ENCODE data around the gene PACSIN2.
A peak's percentile ranks its signal among the peaks of the same experiment; 100 is the strongest.
"Not testable (repeated sequence)": the region's sequence is repeated elsewhere in the genome, so short reads cannot be mapped to it uniquely, and the experiment has no call there.

The PACSIN2 gene

GRCh38 chr22:42928969-42929837, 85.7 kb downstream of the PACSIN2 start:
- TF ChIP-seq, protein P1, sequence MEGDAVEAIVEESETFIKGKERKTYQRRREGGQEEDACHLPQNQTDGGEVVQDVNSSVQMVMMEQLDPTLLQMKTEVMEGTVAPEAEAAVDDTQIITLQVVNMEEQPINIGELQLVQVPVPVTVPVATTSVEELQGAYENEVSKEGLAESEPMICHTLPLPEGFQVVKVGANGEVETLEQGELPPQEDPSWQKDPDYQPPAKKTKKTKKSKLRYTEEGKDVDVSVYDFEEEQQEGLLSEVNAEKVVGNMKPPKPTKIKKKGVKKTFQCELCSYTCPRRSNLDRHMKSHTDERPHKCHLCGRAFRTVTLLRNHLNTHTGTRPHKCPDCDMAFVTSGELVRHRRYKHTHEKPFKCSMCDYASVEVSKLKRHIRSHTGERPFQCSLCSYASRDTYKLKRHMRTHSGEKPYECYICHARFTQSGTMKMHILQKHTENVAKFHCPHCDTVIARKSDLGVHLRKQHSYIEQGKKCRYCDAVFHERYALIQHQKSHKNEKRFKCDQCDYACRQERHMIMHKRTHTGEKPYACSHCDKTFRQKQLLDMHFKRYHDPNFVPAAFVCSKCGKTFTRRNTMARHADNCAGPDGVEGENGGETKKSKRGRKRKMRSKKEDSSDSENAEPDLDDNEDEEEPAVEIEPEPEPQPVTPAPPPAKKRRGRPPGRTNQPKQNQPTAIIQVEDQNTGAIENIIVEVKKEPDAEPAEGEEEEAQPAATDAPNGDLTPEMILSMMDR (IDR thresholded peaks at IDR 0.05; ENCODE audit: extremely low read depth, missing control alignments) = no peak
- peak; percentile 36 for DNase-seq (ENCODE audit: low spot score)

DNA sequence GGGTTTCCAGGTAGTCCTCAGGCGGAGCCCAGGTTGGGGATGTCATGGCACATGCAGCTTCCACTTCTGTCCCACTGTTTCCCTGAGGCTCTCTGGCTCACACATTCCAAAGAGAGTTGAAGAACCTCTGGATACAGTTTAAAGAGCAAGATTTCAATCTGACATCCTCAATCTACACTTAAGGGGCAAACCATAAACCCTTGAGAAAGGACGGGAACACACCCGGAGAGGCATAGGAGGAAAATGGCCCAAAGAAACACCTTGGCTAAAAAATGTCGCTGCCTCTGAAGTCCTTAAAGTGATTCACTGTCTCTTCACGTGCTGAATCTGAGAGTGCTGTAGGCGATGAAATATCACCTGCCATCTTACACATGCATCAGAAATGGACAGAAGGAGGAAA, 87.0 kb downstream of the PACSIN2 start:
- no peak for DNase-seq (ENCODE audit: low spot score)
- TF ChIP-seq, protein P1 (IDR thresholded peaks at IDR 0.05; ENCODE audit: extremely low read depth, missing control alignments) = no peak

DNA sequence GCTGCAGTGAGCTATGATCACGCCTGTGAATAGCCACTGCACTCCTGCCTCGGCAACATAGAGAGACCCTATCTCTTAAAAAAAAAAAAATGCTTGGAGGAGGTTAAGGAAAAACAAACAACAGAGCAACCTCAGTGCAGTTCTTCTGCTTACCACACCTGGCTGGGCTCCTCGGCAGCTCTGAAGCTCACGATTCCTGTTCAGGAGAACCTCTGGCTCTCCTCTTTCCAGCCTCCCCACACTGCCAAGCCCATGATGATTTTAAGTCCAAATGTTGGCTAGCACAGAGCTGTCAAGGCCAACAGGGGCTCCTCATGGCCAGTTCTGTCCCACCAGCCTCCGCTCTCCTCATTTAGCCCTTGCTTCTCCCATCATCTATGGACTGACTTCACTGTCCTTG, 88.2 kb downstream of the PACSIN2 start:
- TF ChIP-seq, protein P1 (IDR thresholded peaks at IDR 0.05; ENCODE audit: extremely low read depth, missing control alignments) = no peak
- no peak for DNase-seq (ENCODE audit: low spot score)

DNA sequence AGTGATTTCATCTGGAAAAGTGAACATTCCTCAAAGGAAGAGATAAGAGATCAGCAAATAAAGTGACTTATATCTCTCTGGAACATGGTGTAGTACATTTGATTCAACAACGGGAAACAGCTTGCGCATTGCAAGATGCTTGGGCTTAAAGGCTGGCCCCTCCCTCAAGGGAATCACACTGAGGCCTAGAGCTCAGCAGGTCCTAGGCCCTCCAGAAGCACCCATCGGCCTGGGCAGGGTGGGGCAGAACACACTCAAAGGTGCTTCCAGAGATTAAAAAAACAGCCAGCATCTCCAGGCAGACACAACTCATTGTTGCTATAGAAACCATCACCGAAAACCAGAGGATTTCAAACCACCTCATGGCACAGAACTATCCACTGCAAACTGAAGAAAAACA, 88.8 kb downstream of the PACSIN2 start:
- TF ChIP-seq, protein P1 (IDR thresholded peaks at IDR 0.05; ENCODE audit: extremely low read depth, missing control alignments) = no peak
- no peak for DNase-seq (ENCODE audit: low spot score)

DNA sequence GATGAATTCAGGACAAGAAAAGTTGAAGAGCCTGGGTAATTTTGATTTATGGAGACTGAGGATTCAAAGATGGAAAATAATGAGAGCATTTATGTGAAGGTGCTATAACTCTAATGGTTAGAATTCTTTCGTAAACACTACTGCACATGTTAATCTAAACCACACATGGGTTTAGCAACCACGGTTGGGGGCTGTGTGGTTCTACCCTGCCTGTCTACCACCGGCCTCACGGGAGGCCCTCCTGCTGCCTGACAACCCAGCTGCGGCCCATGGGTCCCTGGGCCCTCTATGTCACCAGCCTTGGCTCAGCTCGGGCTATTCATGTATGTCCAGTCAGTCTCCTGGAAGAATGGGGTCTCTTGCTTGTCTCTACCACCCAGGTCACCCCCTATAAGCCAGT, 89.4 kb downstream of the PACSIN2 start:
- TF ChIP-seq, protein P1 (IDR thresholded peaks at IDR 0.05; ENCODE audit: extremely low read depth, missing control alignments) = no peak
- DNase-seq (ENCODE audit: low spot score) = no peak

DNA sequence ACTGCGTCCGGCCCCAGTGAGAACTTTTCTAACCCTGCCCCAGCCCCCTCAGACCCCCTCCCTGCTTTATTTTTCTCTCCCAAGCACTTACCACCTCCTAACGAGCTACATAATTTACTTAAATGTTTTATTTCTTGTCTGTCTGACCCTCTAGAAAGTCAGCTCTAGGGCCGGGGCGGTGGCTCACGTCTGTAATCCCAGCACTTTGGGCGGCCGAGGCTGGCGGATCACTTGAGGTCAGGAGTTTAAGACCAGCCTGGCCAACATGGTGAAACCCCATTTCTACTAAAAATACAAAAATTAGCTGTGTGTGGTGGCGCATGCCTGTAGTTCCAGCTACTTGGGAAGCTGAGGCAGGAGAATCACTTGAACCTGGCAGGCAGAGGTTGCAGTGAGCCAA, 89.9 kb downstream of the PACSIN2 start:
- not testable (repeated sequence) for DNase-seq (ENCODE audit: low spot score)

DNA sequence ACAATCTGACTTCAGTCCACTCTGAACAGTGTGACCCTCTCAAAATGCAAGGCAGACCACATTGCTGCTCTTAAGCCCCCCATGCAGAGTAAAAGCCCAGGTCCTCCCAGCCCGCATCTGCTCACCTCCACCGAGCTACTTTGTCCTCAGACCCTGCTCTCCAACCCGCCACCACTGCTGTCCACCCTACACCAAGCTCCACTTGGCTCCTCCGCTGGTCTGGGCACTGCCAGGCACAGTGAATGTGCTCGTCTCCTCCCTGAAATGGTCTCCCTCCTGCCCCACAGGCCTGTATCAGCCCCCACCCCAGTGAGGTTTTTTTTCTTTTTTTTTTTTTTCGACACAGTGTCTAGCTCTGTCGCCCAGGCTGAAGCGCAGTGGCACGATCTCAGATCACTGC, 90.5 kb downstream of the PACSIN2 start:
- TF ChIP-seq, protein P1 (IDR thresholded peaks at IDR 0.05; ENCODE audit: extremely low read depth, missing control alignments) = no peak
- DNase-seq (ENCODE audit: low spot score) = no peak
